Upper lobe of right lung (tissue), 1 donor: ENCODE results near the gene ZNF385B. TPM values are rescaled to one million over a fixed set of nuclear protein-coding genes. Genes with fewer than 3 reads are reported as not detected.

Experiments used
- ATAC-seq: fragments of 200-7000 bp; cut with Tn5 transposase; one replicate; pipeline ENCODE4 v1.9.1; 2020; ENCODE audit warnings: mild to moderate bottlenecking, moderate library complexity
- DNase-seq: peaks from one replicate; pipeline ENCODE4 v3.0.0-alpha.2; 2020
- H3K27ac ChIP-seq: fragments of 200-600 bp; one replicate; pipeline ENCODE4 v1.8.0; 2022
- H3K27me3 ChIP-seq: fragments of 200-600 bp; one replicate; pipeline ENCODE4 v1.8.0; 2022; ENCODE audit warnings: mild to moderate bottlenecking
- H3K36me3 ChIP-seq: fragments of 200-600 bp; one replicate; pipeline ENCODE4 v1.8.0; 2022
- H3K4me1 ChIP-seq: fragments of 200-600 bp; one replicate; pipeline ENCODE4 v1.8.0; 2022
- H3K4me3 ChIP-seq: fragments of 200-600 bp; one replicate; pipeline ENCODE4 v1.8.0; 2022; ENCODE audit warnings: mild to moderate bottlenecking
- H3K9me3 ChIP-seq: fragments of 200-600 bp; one replicate; pipeline ENCODE4 v1.8.0; 2022
- intact Hi-C: fragments of 100-400 bp; cut with DNase I; formaldehyde crosslinking; loops from one replicate; pipeline ENCODE4 v1.11.0; 2022
- total RNA-seq: library from RNA; stranded (reverse); fragmentation: NEBNext Ultra II Directional; extraction: Animal tissue kit (Norgen Biotek cat#: 25700); gene quantifications from one replicate; pipeline ENCODE4 v1.2.1, GENCODE V29; 2021
- TF ChIP-seq, protein P1 (sequence below): fragments of 200-600 bp; IDR thresholded peaks from one replicate; pipeline ENCODE4 v1.8.0; 2022; ENCODE audit warnings: antibody characterized with exemption
- donor health status: DM: no; HTN: yes; CAD: no; lungs with severe emphysema.

The ZNF385B gene
- total RNA-seq, 1 donor from 2014 or later: 62.3 TPM

DNA sequence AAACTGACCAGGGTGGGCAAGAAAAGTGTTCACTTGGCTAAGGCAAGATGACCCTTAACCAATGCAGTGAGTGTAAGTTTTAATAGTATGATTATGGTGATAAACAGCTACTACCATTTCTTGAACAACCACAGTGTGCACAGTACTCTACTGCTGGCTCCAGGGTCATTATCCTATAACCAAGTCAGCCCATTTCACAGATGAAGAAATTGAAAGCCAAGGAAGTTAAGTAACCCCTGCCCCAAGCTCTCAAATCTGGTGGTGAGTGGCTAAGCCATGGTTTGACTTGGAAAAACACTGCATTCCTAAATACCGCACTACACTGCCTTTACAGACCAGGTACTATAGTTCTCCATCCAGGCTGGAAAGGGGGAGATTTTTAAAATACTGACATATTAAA is 5.7 kb downstream of the ZNF385B start:
- no peaks in the 10 kb centered on the region for H3K9me3 ChIP-seq
- no peaks in the 10 kb centered on the region for H3K4me1 ChIP-seq
- intact Hi-C loops: no loop called here
- H3K27ac ChIP-seq: no peak overlapping the region
- H3K36me3 ChIP-seq: no peaks in the 10 kb centered on the region
- DNase-seq: no peak
- peaks cover 10% of the 10 kb centered on the region for H3K27me3 ChIP-seq
- no peak overlapping the region for H3K4me3 ChIP-seq
- no peak for ATAC-seq
- TF ChIP-seq, protein P1, sequence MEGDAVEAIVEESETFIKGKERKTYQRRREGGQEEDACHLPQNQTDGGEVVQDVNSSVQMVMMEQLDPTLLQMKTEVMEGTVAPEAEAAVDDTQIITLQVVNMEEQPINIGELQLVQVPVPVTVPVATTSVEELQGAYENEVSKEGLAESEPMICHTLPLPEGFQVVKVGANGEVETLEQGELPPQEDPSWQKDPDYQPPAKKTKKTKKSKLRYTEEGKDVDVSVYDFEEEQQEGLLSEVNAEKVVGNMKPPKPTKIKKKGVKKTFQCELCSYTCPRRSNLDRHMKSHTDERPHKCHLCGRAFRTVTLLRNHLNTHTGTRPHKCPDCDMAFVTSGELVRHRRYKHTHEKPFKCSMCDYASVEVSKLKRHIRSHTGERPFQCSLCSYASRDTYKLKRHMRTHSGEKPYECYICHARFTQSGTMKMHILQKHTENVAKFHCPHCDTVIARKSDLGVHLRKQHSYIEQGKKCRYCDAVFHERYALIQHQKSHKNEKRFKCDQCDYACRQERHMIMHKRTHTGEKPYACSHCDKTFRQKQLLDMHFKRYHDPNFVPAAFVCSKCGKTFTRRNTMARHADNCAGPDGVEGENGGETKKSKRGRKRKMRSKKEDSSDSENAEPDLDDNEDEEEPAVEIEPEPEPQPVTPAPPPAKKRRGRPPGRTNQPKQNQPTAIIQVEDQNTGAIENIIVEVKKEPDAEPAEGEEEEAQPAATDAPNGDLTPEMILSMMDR: no peak

DNA sequence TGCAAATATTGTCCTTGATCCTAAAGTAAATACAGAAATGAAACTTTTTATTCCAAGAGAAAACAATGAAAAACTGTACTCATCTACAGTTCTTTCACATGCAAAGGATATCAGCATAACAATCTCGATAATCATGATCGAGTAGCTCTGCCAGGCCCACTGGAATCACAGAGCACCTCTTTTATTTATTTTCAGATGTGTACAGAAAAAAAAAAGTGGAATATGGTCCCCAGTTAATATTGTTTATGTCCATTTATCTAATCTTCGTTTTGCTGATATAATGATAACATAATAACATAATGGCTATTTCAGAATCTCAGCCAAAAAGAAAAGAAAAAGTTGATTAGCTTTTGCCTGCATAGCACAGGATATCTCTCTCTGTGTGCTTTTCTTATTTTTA is 6.5 kb downstream of the ZNF385B start:
- H3K9me3 ChIP-seq: no peaks in the 10 kb centered on the region
- no peaks in the 10 kb centered on the region for H3K36me3 ChIP-seq
- TF ChIP-seq, protein P1: no peak
- no peak overlapping the region for H3K4me3 ChIP-seq
- H3K4me1 ChIP-seq: no peaks in the 10 kb centered on the region
- intact Hi-C loops: no loop called here
- DNase-seq (no peak), ATAC-seq (no peak)
- peaks cover 5% of the 10 kb centered on the region for H3K27me3 ChIP-seq
- no peak overlapping the region for H3K27ac ChIP-seq

DNA sequence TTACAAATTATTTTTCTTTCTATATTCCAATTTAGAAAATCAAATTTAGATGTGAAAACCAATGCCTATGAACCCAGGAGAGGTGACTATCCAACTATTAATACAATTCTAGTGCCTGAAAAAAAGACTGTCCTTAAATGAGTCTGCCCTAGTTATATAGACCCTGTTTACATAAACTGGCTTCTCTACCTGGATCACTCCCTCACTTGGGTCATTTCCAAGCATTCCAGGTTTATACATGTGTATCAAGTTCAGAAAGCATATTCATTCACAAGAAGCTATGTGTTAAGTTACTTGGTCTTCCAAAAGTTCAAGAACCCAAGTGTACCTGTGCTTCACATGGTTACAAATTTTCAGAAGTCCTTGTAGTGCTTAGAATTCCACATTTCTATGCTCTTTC is 8.3 kb downstream of the ZNF385B start:
- TF ChIP-seq, protein P1: no peak
- DNase-seq (no peak), ATAC-seq (no peak)
- no peaks in the 10 kb centered on the region for H3K27me3 ChIP-seq
- no peaks in the 10 kb centered on the region for H3K4me1 ChIP-seq
- no peaks in the 10 kb centered on the region for H3K9me3 ChIP-seq
- H3K27ac ChIP-seq: no peak overlapping the region
- H3K36me3 ChIP-seq: no peaks in the 10 kb centered on the region
- intact Hi-C loops: no loop called here
- H3K4me3 ChIP-seq: no peak overlapping the region

DNA sequence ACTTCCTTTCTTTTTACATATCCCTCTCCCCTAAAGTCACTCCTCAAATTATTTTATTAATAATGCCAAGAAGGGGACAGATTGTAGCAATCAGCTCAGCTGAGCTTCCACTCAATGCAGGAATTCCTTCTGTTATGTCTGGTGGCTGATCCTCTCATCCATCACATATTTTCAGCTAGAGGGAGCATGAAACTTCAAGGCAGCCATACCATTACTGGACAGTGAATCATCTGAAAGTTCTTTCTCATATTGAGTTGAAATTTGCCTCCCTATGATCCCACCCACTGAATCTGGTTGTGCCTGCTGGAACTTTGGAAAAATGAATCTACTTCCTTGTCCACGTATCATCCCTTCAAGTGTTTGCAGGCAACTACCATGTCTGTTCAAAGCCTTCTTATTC is 11.2 kb downstream of the ZNF385B start:
- Histone ChIP-seq H3K27me3 (no peaks in the 10 kb centered on the region), H3K9me3 (no peaks in the 10 kb centered on the region), H3K4me3 (no peak overlapping the region), H3K36me3 (no peaks in the 10 kb centered on the region), H3K27ac (no peak overlapping the region), H3K4me1 (no peaks in the 10 kb centered on the region)
- DNase-seq (no peak), ATAC-seq (no peak)
- intact Hi-C loops: no loop called here
- TF ChIP-seq, protein P1: no peak

DNA sequence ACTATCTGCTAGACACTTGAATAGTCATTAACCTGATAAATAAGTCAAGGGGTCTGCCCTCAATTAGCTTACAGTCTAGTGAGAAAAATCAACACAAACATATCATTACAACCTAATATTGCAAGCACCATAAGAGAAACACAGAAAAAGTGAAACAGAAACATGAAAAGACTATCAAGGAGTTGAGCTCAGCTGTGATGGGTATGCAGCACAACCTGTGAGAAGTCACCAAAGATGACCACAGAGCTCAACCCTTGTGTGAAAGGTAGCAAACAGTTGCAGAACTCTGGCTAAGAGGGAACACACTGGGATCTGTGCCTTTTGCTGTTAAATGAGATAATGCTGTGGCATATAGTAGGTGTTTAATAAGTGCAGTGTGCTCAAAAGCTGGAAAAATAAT is 11.7 kb downstream of the ZNF385B start:
- Histone ChIP-seq H3K27ac (no peak overlapping the region), H3K36me3 (no peaks in the 10 kb centered on the region), H3K27me3 (no peaks in the 10 kb centered on the region), H3K9me3 (no peaks in the 10 kb centered on the region), H3K4me3 (no peak overlapping the region), H3K4me1 (no peaks in the 10 kb centered on the region)
- intact Hi-C loops: no loop called here
- DNase-seq: no peak
- TF ChIP-seq, protein P1: no peak
- ATAC-seq: no peak

DNA sequence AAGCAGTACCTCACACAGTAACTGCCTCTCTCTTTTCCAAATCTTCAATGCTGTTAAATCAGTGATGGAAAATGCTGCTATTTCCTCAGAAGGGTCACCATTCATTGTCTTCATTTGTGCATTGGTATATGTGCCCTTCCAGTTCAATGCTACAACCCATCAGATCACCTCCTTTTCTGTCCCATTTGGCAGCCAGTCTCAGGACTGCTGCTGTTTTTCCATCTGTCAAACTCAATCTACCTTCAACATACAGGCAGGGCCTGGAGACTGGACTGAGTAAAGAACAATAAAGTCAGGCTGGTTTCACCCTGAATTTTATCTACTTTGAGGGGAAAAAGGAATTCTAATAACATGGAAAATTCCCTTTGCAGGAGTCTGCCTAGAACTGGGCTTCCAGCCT is 17.9 kb downstream of the ZNF385B start:
- H3K4me3 ChIP-seq: no peak overlapping the region
- H3K36me3 ChIP-seq: no peaks in the 10 kb centered on the region
- no peak for ATAC-seq
- H3K9me3 ChIP-seq: no peaks in the 10 kb centered on the region
- no peak overlapping the region for H3K27ac ChIP-seq
- intact Hi-C loops: no loop called here
- DNase-seq: no peak
- no peaks in the 10 kb centered on the region for H3K4me1 ChIP-seq
- no peaks in the 10 kb centered on the region for H3K27me3 ChIP-seq
- TF ChIP-seq, protein P1: no peak
